ENCODE results near the gene POLG. TPM values are rescaled to one million over a fixed set of nuclear protein-coding genes. Genes with fewer than 3 reads are reported as not detected.
A peak's percentile ranks its signal among the peaks of the same experiment; 100 is the strongest.

Gene POLG
- polyA plus RNA-seq, 2 of the 4 experiments (the other 2 are of a cell fraction), result 24.1 to 50.2 TPM

DNA sequence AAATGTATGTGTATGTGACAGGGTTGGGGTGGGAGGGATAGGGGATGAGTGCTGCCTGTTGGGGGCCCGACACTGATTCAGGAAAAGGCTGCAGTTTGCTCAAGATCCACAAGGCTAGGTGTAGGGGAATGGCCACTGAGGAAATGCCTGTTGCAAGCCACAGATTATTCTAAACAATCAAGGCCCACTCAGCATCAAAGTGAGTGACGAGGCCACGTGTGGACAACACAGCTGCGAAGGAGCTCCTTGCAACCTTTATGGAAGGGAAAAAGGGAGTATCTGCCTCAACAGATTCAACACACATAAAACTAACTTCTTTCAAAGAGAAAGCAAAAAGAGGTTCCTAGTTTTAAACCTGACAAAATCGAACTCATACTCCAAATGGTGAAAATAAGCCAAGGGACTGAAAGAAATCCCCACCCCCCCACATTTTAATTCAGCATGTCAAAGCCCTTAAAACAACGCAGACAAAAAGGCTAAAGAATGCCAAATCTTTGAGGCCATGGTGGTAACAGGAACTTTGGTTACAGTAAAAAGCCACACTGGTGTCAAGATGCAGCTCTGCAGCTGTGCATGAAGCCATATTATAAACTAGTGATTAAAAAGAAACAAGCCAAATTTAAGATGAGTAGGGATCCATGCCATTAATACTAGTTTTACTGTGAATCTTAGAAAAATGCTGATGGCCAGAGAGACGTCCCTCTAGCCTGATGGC lies 3.6 kb downstream of the POLG start:
- no peak for FAIRE-seq
- Histone ChIP-seq H3K4me3 (no peak overlapping the region), H3K9me3 (no peaks in the 10 kb centered on the region), H3K4me2 (peak overlapping the region; percentile 78; the same call in 1 of the 3 replicates), H3K27ac (no peak overlapping the region), H3K4me1 (peaks cover 37% of the 10 kb centered on the region)
- ChIA-PET CTCF (interaction anchor here (1.1 to 34.7 kb wide), 7 partner anchors 8 to 124 kb away, joined by 3 to 593 read pairs (median 8); no protein-coding TSS in a partner anchor), POLR2A (no interaction called here)
- TF ChIP-seq RARB (CRISPR knock-in tag; IDR thresholded peaks at IDR 0.05), result no peak
- TF ChIP-seq, protein P1, sequence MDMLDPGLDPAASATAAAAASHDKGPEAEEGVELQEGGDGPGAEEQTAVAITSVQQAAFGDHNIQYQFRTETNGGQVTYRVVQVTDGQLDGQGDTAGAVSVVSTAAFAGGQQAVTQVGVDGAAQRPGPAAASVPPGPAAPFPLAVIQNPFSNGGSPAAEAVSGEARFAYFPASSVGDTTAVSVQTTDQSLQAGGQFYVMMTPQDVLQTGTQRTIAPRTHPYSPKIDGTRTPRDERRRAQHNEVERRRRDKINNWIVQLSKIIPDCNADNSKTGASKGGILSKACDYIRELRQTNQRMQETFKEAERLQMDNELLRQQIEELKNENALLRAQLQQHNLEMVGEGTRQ (IDR thresholded peaks at IDR 0.05), result no peak
- no peak for TF ChIP-seq MAZ (IDR thresholded peaks at IDR 0.05; ENCODE audit: borderline replicate concordance, low read depth, low read length)
- no peak for TF ChIP-seq FOXS1 (CRISPR knock-in tag; IDR thresholded peaks at IDR 0.05)
- TF ChIP-seq CBX2 (IDR thresholded peaks at IDR 0.05; ENCODE audit: borderline replicate concordance, low read depth), result no peak
- TF ChIP-seq SMC3 (IDR thresholded peaks at IDR 0.05), result no peak
- no peak for TF ChIP-seq RFX5 (IDR thresholded peaks at IDR 0.05)
- no peak for TF ChIP-seq FOSB (CRISPR knock-in tag; IDR thresholded peaks at IDR 0.05)
- TF ChIP-seq EP300 (IDR thresholded peaks at IDR 0.05), result no peak
- no peak for TF ChIP-seq NR3C1 (IDR thresholded peaks at IDR 0.05)
- no peak for TF ChIP-seq CEBPB (IDR thresholded peaks at IDR 0.05)
- TF ChIP-seq, protein P2, sequence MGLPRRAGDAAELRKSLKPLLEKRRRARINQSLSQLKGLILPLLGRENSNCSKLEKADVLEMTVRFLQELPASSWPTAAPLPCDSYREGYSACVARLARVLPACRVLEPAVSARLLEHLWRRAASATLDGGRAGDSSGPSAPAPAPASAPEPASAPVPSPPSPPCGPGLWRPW (IDR thresholded peaks at IDR 0.05), result no peak
- no peak for TF ChIP-seq HOXB5 (CRISPR knock-in tag; IDR thresholded peaks at IDR 0.05)
- no peak for TF ChIP-seq MYC (IDR thresholded peaks at IDR 0.05; ENCODE audit: borderline replicate concordance, low read length)
- no peak for TF ChIP-seq KDM5A (IDR thresholded peaks at IDR 0.05)
- TF ChIP-seq, protein P3, sequence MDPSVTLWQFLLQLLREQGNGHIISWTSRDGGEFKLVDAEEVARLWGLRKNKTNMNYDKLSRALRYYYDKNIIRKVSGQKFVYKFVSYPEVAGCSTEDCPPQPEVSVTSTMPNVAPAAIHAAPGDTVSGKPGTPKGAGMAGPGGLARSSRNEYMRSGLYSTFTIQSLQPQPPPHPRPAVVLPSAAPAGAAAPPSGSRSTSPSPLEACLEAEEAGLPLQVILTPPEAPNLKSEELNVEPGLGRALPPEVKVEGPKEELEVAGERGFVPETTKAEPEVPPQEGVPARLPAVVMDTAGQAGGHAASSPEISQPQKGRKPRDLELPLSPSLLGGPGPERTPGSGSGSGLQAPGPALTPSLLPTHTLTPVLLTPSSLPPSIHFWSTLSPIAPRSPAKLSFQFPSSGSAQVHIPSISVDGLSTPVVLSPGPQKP (IDR thresholded peaks at IDR 0.05; ENCODE audit: low read depth, low read length), result no peak
- TF ChIP-seq, protein P4, sequence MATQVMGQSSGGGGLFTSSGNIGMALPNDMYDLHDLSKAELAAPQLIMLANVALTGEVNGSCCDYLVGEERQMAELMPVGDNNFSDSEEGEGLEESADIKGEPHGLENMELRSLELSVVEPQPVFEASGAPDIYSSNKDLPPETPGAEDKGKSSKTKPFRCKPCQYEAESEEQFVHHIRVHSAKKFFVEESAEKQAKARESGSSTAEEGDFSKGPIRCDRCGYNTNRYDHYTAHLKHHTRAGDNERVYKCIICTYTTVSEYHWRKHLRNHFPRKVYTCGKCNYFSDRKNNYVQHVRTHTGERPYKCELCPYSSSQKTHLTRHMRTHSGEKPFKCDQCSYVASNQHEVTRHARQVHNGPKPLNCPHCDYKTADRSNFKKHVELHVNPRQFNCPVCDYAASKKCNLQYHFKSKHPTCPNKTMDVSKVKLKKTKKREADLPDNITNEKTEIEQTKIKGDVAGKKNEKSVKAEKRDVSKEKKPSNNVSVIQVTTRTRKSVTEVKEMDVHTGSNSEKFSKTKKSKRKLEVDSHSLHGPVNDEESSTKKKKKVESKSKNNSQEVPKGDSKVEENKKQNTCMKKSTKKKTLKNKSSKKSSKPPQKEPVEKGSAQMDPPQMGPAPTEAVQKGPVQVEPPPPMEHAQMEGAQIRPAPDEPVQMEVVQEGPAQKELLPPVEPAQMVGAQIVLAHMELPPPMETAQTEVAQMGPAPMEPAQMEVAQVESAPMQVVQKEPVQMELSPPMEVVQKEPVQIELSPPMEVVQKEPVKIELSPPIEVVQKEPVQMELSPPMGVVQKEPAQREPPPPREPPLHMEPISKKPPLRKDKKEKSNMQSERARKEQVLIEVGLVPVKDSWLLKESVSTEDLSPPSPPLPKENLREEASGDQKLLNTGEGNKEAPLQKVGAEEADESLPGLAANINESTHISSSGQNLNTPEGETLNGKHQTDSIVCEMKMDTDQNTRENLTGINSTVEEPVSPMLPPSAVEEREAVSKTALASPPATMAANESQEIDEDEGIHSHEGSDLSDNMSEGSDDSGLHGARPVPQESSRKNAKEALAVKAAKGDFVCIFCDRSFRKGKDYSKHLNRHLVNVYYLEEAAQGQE (IDR thresholded peaks at IDR 0.05), result no peak
- no peak for TF ChIP-seq ZC3H11A (IDR thresholded peaks at IDR 0.05)
- TF ChIP-seq ZNF302 (CRISPR knock-in tag; IDR thresholded peaks at IDR 0.05), result no peak
- TF ChIP-seq, protein P5, sequence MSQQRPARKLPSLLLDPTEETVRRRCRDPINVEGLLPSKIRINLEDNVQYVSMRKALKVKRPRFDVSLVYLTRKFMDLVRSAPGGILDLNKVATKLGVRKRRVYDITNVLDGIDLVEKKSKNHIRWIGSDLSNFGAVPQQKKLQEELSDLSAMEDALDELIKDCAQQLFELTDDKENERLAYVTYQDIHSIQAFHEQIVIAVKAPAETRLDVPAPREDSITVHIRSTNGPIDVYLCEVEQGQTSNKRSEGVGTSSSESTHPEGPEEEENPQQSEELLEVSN (IDR thresholded peaks at IDR 0.05; ENCODE audit: borderline replicate concordance, low read depth), result no peak
- 78% methylated on average over 7 of the region's 7 CpGs for WGBS (ENCODE audit: missing lambda C conversion rate)
- ATAC-seq, result no peak
- no peak for DNase-seq (ENCODE audit: low read depth in 1 of 2, low spot score in 1 of 2)

DNA sequence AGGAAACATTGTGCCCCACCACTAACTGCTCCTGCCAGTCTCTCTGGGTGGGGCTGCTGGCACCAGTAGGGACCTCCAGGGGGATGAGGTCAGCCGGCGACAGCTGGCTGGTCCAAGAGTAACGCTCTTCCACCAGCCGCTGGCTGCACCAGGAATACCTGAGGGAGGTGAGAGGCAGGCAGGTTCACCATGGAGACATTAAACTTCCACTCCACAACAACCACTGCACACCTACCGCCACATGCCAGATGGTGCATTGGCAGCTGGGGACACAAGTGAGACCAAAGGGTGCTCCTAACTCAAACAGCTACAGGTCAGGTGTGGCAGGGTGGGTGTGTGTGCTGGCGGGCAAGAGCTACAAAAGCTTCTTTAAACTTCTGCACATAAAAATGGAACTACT lies 4.5 kb downstream of the POLG start:
- no peak overlapping the region for H3K27ac ChIP-seq
- 97% methylated on average over 6 of the region's 6 CpGs for WGBS (ENCODE audit: missing lambda C conversion rate)
- ChIA-PET POLR2A (no interaction called here), CTCF (interaction anchor here (0.6 to 34.7 kb wide), 10 partner anchors 11 to 193 kb away, joined by 3 to 593 read pairs (median 4); no protein-coding TSS in a partner anchor)
- no peak overlapping the region for H3K4me2 ChIP-seq
- H3K9me3 ChIP-seq, result no peaks in the 10 kb centered on the region
- FAIRE-seq, result no peak
- DNase-seq (ENCODE audit: low read depth in 1 of 2, low spot score in 1 of 2), result no peak
- ATAC-seq, result no peak
- no peak overlapping the region for H3K4me3 ChIP-seq
- peaks cover 31% of the 10 kb centered on the region for H3K4me1 ChIP-seq
- no peak for TF ChIP-seq TFCP2L1 (CRISPR knock-in tag; IDR thresholded peaks at IDR 0.05)
- TF ChIP-seq SMC3 (IDR thresholded peaks at IDR 0.05), result no peak
- no peak for TF ChIP-seq ZNF302 (CRISPR knock-in tag; IDR thresholded peaks at IDR 0.05)
- no peak for TF ChIP-seq RFX5 (IDR thresholded peaks at IDR 0.05)
- TF ChIP-seq GATA3 (IDR thresholded peaks at IDR 0.05; ENCODE audit: borderline replicate concordance), result no peak
- no peak for TF ChIP-seq JUNB (IDR thresholded peaks at IDR 0.05)
- no peak for TF ChIP-seq FOSL2 (IDR thresholded peaks at IDR 0.05)
- no peak for TF ChIP-seq FOSL2 (CRISPR knock-in tag; IDR thresholded peaks at IDR 0.05)
- no peak for TF ChIP-seq HDAC2 (IDR thresholded peaks at IDR 0.05)
- no peak for TF ChIP-seq RCOR1 (IDR thresholded peaks at IDR 0.05; ENCODE audit: low read depth, low read length)
- no peak for TF ChIP-seq EHMT2 (IDR thresholded peaks at IDR 0.05; ENCODE audit: low read depth)
- TF ChIP-seq, protein P6, sequence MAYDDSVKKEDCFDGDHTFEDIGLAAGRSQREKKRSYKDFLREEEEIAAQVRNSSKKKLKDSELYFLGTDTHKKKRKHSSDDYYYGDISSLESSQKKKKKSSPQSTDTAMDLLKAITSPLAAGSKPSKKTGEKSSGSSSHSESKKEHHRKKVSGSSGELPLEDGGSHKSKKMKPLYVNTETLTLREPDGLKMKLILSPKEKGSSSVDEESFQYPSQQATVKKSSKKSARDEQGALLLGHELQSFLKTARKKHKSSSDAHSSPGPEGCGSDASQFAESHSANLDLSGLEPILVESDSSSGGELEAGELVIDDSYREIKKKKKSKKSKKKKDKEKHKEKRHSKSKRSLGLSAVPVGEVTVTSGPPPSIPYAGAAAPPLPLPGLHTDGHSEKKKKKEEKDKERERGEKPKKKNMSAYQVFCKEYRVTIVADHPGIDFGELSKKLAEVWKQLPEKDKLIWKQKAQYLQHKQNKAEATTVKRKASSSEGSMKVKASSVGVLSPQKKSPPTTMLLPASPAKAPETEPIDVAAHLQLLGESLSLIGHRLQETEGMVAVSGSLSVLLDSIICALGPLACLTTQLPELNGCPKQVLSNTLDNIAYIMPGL (CRISPR knock-in tag; IDR thresholded peaks at IDR 0.05; ENCODE audit: borderline replicate concordance), result no peak
- no peak for TF ChIP-seq CEBPB (IDR thresholded peaks at IDR 0.05)
- no peak for TF ChIP-seq ZSCAN20 (CRISPR knock-in tag; IDR thresholded peaks at IDR 0.05)
